CD4-positive, alpha-beta T cell (primary cell): ENCODE results near the gene BRME1. TPM values are rescaled to one million over a fixed set of nuclear protein-coding genes. Genes with fewer than 3 reads are reported as not detected.

Experiments
- ATAC-seq: fragments of 200-7000 bp; cut with Tn5 transposase; one replicate; pipeline ENCODE4 v1.10.0; 2022; ENCODE audit warnings: mild to moderate bottlenecking; ENCODE audit not compliant: poor library complexity
- CTCF ChIA-PET: fragments of 350-600 bp; sonication (Branson Sonifier 250); formaldehyde crosslinking; loops from one replicate; lab custom pipeline; 2021; ENCODE audit warnings: antibody characterized with exemption, inconsistent platforms; lab: Charles Lee
- POLR2A ChIA-PET: fragments of 350-600 bp; sonication (Branson Sonifier 250); formaldehyde crosslinking; loops from one replicate; lab custom pipeline; 2021; ENCODE audit warnings: antibody characterized with exemption, inconsistent platforms; lab: Charles Lee
- DNase-seq, 14 experiments: peaks; one replicate each; pipeline ENCODE4 v3.0.0-alpha.2; 2013 to 2020; ENCODE audit warnings: mixed read lengths in 2 of 14
- H3K27ac ChIP-seq, 2 donors: one replicate each; pipeline versions ENCODE4 v1.5.1 to v1.7.0; 2013; ENCODE audit warnings: low read length in 2 of 2, low read depth in 1 of 2, mild to moderate bottlenecking in 1 of 2
- H3K27me3 ChIP-seq, 2 experiments: 1 replicate in 1 of 2; 2 replicates in 1 of 2; pipeline versions ENCODE4 v1.6.1 to v1.7.0; 2013; ENCODE audit warnings: low read length in 2 of 2, control low read depth in 1 of 2, mild to moderate bottlenecking in 1 of 2, moderate library complexity in 1 of 2; ENCODE audit not compliant: insufficient read depth in 2 of 2, control insufficient read depth in 1 of 2
- H3K36me3 ChIP-seq: one replicate; pipeline ENCODE4 v1.6.1; 2013; ENCODE audit warnings: low read length, control low read depth; ENCODE audit not compliant: insufficient read depth
- H3K4me1 ChIP-seq: one replicate; pipeline ENCODE4 v1.6.1; 2013; ENCODE audit warnings: low read length, control low read depth; ENCODE audit not compliant: insufficient read depth
- H3K4me3 ChIP-seq: one replicate; pipeline ENCODE4 v1.5.1; 2013; ENCODE audit warnings: mild to moderate bottlenecking, low read length, moderate library complexity
- H3K9me3 ChIP-seq, 2 experiments: 1 replicate in 1 of 2; 2 replicates in 1 of 2; pipeline versions ENCODE4 v1.6.1 to v1.7.0; 2013; ENCODE audit warnings: low read length in 2 of 2, mild to moderate bottlenecking in 2 of 2, control low read depth in 1 of 2, moderate library complexity in 1 of 2; ENCODE audit not compliant: control insufficient read depth in 1 of 2, insufficient read depth in 1 of 2
- H3K27ac Mint-ChIP-seq: one replicate; pipeline ENCODE4 v1.8.0; 2020; ENCODE audit warnings: mixed read lengths
- H3K27me3 Mint-ChIP-seq: one replicate; pipeline ENCODE4 v1.8.0; 2021; ENCODE audit warnings: mixed read lengths
- H3K36me3 Mint-ChIP-seq: one replicate; pipeline ENCODE4 v1.8.0; 2021; ENCODE audit warnings: low read depth, mixed read lengths
- H3K4me1 Mint-ChIP-seq: one replicate; pipeline ENCODE4 v1.8.0; 2021; ENCODE audit warnings: low read depth, mixed read lengths
- H3K4me3 Mint-ChIP-seq: one replicate; pipeline ENCODE4 v1.8.0; 2020; ENCODE audit warnings: mild to moderate bottlenecking, mixed read lengths
- H3K9me3 Mint-ChIP-seq: one replicate; pipeline ENCODE4 v1.8.0; 2020; ENCODE audit warnings: mixed read lengths
- intact Hi-C, 2 experiments: fragments of 100-400 bp; cut with DNase I in 1 of 2; cut with micrococcal nuclease in 1 of 2; formaldehyde crosslinking; loops; one replicate each; pipeline versions ENCODE4 v1.15.1 to v1.9.0; 2023 to 2025; cut with DNase I, micrococcal nuclease
- total RNA-seq, 174 experiments: library from RNA in 2 of 174; stranded (reverse) in 2 of 174; gene quantifications; one replicate each; pipeline ENCODE4 v1.2.3 and lab custom pipeline; 2021 to 2026
- TF ChIP-seq, protein P1 (sequence below): fragments of 200-600 bp; IDR thresholded peaks from one replicate; pipeline ENCODE4 v1.8.0; 2022; ENCODE audit warnings: antibody characterized with exemption, mild to moderate bottlenecking

Gene BRME1
- total RNA-seq, 2 experiments from 2014 or later, result 1.1 to 1.3 TPM

DNA sequence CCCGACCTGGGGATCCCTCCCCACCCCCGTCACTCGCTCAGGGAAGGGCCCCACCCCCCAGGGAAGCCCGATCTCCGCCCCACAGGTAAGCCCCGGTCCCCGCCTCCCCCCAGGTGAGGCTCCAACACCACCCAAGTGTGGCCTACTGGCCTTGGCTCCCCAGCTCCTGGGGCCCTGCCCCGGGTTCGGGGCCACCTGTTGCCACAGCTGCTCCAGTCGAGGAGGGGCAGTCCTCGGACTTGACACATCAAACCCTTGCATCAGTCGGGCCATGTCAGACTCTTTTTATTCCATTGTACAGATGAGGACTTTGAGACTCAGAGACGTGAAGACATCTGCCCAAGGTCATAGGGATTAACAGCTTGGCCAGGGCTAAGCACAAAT, 596 bp upstream of the BRME1 start:
- no peak overlapping the region for H3K27ac ChIP-seq
- peaks cover 9% of the 10 kb centered on the region for H3K36me3 ChIP-seq
- H3K27ac Mint-ChIP-seq, result peak overlapping the region; percentile 28
- peaks cover 24% of the 10 kb centered on the region for H3K4me1 ChIP-seq
- TF ChIP-seq, protein P1, sequence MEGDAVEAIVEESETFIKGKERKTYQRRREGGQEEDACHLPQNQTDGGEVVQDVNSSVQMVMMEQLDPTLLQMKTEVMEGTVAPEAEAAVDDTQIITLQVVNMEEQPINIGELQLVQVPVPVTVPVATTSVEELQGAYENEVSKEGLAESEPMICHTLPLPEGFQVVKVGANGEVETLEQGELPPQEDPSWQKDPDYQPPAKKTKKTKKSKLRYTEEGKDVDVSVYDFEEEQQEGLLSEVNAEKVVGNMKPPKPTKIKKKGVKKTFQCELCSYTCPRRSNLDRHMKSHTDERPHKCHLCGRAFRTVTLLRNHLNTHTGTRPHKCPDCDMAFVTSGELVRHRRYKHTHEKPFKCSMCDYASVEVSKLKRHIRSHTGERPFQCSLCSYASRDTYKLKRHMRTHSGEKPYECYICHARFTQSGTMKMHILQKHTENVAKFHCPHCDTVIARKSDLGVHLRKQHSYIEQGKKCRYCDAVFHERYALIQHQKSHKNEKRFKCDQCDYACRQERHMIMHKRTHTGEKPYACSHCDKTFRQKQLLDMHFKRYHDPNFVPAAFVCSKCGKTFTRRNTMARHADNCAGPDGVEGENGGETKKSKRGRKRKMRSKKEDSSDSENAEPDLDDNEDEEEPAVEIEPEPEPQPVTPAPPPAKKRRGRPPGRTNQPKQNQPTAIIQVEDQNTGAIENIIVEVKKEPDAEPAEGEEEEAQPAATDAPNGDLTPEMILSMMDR, result no peak
- peak in 11 of 14 experiments; percentile 13 to 64 (median 33) for DNase-seq
- H3K4me3 ChIP-seq, result peak overlapping the region; percentile 77
- peaks cover 13% of the 10 kb centered on the region for H3K4me1 Mint-ChIP-seq
- no peaks in the 10 kb centered on the region for H3K27me3 ChIP-seq
- peak overlapping the region; percentile 83 for H3K4me3 Mint-ChIP-seq
- peaks cover 12% of the 10 kb centered on the region for H3K36me3 Mint-ChIP-seq
- POLR2A ChIA-PET, result interaction anchor here (0.8 to 2.7 kb wide), 5 partner anchors 10 to 125 kb away, joined by 4 to 9 read pairs (median 4); partner anchors contain the start of genes DCAF15, IL27RA and RFX1
- CTCF ChIA-PET, result interaction anchor here (0.7 kb wide), 1 partner anchor 442 kb away, joined by 3 read pairs; no protein-coding TSS in a partner anchor
- no peaks in the 10 kb centered on the region for H3K9me3 Mint-ChIP-seq
- intact Hi-C loops, result loop anchor here in 1 of 2 experiments (1.0 to 5.0 kb wide), 4 partner anchors 26 to 786 kb away; partner anchors contain the start of genes DCAF15, RFX1 and ZNF333
- no peaks in the 10 kb centered on the region for H3K9me3 ChIP-seq
- H3K27me3 Mint-ChIP-seq, result no peaks in the 10 kb centered on the region
- ATAC-seq, result peak; percentile 50

DNA sequence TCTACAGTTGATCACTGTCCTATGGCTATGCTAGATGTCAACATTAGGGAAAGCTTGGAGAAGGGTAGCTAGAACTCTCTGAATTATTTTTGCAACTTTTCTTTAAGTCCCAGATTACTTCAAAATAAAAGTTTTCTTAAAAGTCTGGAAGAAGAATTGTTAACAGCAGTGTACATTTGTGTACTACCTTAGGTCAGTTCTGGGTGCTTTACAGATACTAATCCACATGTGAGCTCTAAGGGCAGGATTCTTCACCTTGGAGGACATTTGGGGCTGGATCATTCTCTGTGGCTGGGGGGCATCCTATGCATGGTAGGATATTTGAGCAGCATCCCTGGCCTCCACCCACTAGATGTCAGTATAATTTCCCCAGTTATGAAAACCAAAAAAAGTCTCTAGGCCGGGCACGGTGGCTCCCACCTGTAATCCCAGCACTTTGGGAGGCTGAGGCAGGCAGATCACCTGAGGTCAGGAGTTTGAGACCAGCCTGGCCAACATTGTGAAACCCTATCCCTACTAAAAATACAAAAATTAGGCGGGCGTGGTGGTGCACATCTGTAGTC, 2.8 kb downstream of the BRME1 start:
- Histone ChIP-seq H3K36me3 (no peaks in the 10 kb centered on the region), H3K27me3 (no peaks in the 10 kb centered on the region), H3K4me3 (no peak overlapping the region), H3K9me3 (no peaks in the 10 kb centered on the region), H3K27ac (no peak overlapping the region), H3K4me1 (peaks cover 24% of the 10 kb centered on the region)
- ChIA-PET POLR2A (interaction anchor here (0.6 to 1.1 kb wide), 3 partner anchors 128 to 177 kb away, joined by 3 read pairs; partner anchors contain the start of gene IL27RA), CTCF (interaction anchor here (0.7 to 1.1 kb wide), 4 partner anchors 23 to 171 kb away, joined by 3 read pairs; no protein-coding TSS in a partner anchor)
- intact Hi-C loops, result no loop called here
- Mint-ChIP-seq H3K36me3 (no peaks in the 10 kb centered on the region), H3K4me3 (peak overlapping the region; percentile 65), H3K27me3 (no peaks in the 10 kb centered on the region), H3K27ac (no peak overlapping the region), H3K4me1 (peaks cover 13% of the 10 kb centered on the region), H3K9me3 (no peaks in the 10 kb centered on the region)
- TF ChIP-seq, protein P1, result no peak
- peak in 6 of 14 experiments; percentile 19 to 60 (median 52) for DNase-seq
- ATAC-seq, result no peak

DNA sequence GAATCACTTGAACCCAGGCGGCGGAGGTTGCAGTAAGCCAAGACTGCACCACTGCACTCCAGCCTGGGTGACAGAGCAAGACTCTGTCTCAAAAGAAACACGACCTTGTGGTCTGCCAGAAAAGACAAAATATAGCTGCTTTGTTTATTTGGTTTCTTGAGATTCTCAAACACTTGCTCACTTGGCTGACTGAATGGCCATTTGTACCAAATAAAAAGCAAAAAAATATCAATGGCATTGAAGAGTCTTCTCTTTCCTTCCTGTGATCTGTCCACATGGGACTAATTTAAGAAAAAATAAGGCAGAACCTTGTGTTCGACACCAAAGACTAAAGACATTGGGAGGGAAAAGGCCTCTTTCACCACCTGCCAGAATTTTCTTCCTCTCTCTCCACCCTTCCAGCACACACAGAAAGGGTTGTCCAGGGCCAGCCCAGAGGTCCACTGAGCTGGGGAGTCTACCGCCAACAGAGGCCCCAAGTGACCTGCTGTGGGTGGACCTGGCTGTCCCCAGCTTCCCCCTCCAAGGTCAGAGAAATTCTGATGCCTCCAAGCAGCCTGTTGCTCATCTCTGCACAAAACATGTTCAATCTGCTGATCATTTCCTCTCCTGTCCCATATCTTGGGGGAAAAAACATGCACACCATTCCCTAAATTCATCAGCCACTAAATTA, 5.9 kb downstream of the BRME1 start:
- Histone ChIP-seq H3K27ac (no peak overlapping the region), H3K27me3 (no peaks in the 10 kb centered on the region), H3K4me1 (peaks cover 5% of the 10 kb centered on the region), H3K9me3 (no peaks in the 10 kb centered on the region), H3K4me3 (no peak overlapping the region), H3K36me3 (no peaks in the 10 kb centered on the region)
- ChIA-PET CTCF (no interaction called here), POLR2A (no interaction called here)
- intact Hi-C loops, result no loop called here
- H3K27ac Mint-ChIP-seq, result no peak overlapping the region
- no peaks in the 10 kb centered on the region for H3K36me3 Mint-ChIP-seq
- no peak for ATAC-seq
- H3K9me3 Mint-ChIP-seq, result no peaks in the 10 kb centered on the region
- H3K27me3 Mint-ChIP-seq, result no peaks in the 10 kb centered on the region
- DNase-seq, result no peak
- TF ChIP-seq, protein P1, result no peak
- H3K4me1 Mint-ChIP-seq, result no peaks in the 10 kb centered on the region
- H3K4me3 Mint-ChIP-seq, result no peak overlapping the region
